HepG2 (cell line): Measurements from ENCODE around the gene ITGAV.

ENCODE experiments used
- SP2 ChIP-seq: sonication (generic); formaldehyde crosslinking; IDR thresholded peaks from 2 replicates; pipeline ENCODE4 v1.5.1; 2020; ENCODE audit warnings: mild to moderate bottlenecking, missing genetic modification reagents
- TF ChIP-seq, protein P1 (sequence below): sonication (generic); formaldehyde crosslinking; IDR thresholded peaks from 2 replicates; pipeline ENCODE4 v1.4.0; 2020; ENCODE audit warnings: missing genetic modification reagents, borderline replicate concordance

DNA sequence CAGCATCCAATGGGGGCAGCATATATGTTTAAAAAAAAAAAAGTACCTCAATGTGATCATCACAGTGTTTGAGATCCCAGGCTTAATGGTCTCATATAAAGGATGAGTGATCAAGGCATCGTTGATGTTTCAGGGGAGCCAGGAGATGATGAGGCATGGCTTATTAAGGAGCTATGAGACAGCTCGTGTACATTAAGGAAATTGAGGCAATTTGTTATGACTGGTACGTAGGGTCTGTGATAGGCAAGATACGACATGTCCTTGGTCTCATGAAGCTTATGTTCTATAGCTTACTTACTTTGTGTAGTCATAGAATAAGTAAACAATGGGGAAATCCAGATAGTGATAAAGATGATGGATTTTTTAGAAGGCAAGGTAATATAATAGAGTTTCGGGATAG, 54.9 kb downstream of the ITGAV start:
- TF ChIP-seq, protein P1, sequence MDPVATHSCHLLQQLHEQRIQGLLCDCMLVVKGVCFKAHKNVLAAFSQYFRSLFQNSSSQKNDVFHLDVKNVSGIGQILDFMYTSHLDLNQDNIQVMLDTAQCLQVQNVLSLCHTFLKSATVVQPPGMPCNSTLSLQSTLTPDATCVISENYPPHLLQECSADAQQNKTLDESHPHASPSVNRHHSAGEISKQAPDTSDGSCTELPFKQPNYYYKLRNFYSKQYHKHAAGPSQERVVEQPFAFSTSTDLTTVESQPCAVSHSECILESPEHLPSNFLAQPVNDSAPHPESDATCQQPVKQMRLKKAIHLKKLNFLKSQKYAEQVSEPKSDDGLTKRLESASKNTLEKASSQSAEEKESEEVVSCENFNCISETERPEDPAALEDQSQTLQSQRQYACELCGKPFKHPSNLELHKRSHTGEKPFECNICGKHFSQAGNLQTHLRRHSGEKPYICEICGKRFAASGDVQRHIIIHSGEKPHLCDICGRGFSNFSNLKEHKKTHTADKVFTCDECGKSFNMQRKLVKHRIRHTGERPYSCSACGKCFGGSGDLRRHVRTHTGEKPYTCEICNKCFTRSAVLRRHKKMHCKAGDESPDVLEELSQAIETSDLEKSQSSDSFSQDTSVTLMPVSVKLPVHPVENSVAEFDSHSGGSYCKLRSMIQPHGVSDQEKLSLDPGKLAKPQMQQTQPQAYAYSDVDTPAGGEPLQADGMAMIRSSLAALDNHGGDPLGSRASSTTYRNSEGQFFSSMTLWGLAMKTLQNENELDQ (CRISPR knock-in tag): no peak
- no peak for TF ChIP-seq SP2 (CRISPR knock-in tag)
